ENCODE measurements around the gene C14orf180. TPM values are rescaled to one million over a fixed set of nuclear protein-coding genes. Genes with fewer than 3 reads are reported as not detected.

Gene C14orf180
- total and polyA plus RNA-seq, 2 of the 8 experiments (the other 6 are each of a cell fraction or from before 2014, with no cell fraction given) = not detected

DNA sequence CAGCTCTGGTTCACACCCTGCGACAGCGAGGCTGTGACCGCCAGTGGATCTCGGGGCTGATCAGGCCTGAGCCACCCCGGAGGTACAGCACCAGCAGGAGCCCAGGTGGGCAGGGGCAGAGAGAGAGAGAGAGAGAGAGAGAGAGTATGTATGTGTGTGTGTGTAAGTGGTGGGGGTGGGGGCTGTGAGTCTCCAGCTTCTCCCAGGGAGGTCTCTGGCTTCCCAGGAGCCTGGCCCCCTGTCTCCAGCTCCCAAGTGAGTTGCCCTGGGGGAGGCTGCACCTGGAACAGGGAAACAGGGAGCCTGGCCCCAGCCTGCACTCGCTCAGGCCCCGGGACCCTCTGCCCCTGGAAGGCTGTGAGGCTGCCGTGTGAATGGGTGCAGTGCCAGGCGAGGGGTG lies 2.0 kb downstream of the C14orf180 start (continued):
- TF ChIP-seq RNF2 (IDR thresholded peaks at IDR 0.05; ENCODE audit: borderline replicate concordance, low read depth, low read length, missing control alignments, poor library complexity, severe bottlenecking) (no peak), TCF12 (IDR thresholded peaks at IDR 0.05; ENCODE audit: low read depth, low read length) (no peak), CHD2 (IDR thresholded peaks at IDR 0.05; ENCODE audit: low read length) (no peak), BRCA1 (IDR thresholded peaks at IDR 0.05; ENCODE audit: low read depth, low read length) (no peak), CREB1 (IDR thresholded peaks at IDR 0.05) (no peak), NANOG (IDR thresholded peaks at IDR 0.05; ENCODE audit: insufficient read depth, low read depth, low read length, poor library complexity, severe bottlenecking) (no peak), SIX5 (IDR thresholded peaks at IDR 0.05; ENCODE audit: low read depth, low read length) (no peak), GTF2F1 (IDR thresholded peaks at IDR 0.05; ENCODE audit: borderline replicate concordance, low read depth, low read length) (no peak), NRF1 (IDR thresholded peaks at IDR 0.05; ENCODE audit: low read depth, low read length) (no peak)
